Measurements from ENCODE around the gene C3orf80. TPM values are rescaled to one million over a fixed set of nuclear protein-coding genes. Genes with fewer than 3 reads are reported as not detected.

C3orf80 gene
- polyA plus RNA-seq, 10 donors = 0.11 to 0.45 (median 0.30) TPM; not detected in 1

Other genes with a start within 250 kb of the C3orf80 start
- 1 to 10 TPM in 1 of 10 donors, under 1 TPM in 9; 0.49 to 1.5 (median 0.72) TPM for gene IL12A, start 236.6 kb upstream of the C3orf80 start, polyA plus RNA-seq (ENCODE audit: insufficient read length in 10 of 10)
- gene IFT80, start 173.8 kb downstream of the C3orf80 start, polyA plus RNA-seq (ENCODE audit: insufficient read length in 10 of 10) = 10 to 100 TPM; 18.8 to 30.6 (median 25.1) TPM
- gene SMC4, start 174.2 kb downstream of the C3orf80 start, polyA plus RNA-seq (ENCODE audit: insufficient read length in 10 of 10) = 10 to 100 TPM; 45.1 to 90.7 (median 75.6) TPM
- gene TRIM59, start 224.4 kb downstream of the C3orf80 start, polyA plus RNA-seq (ENCODE audit: insufficient read length in 10 of 10) = 10 to 100 TPM in 3 of 10 donors, 1 to 10 TPM in 7; 6.1 to 14.0 (median 9.2) TPM

Measured in muscle of back (tissue), 10 donors.